COLO668 (cell line): Measurements from ENCODE around the gene PDHA1.

Experiments used
- DNase-seq: peaks from one replicate; lab custom pipeline; 2025; ENCODE audit not compliant: unreplicated experiment; lab: John Stamatoyannopoulos, UW

Gene PDHA1

DNA sequence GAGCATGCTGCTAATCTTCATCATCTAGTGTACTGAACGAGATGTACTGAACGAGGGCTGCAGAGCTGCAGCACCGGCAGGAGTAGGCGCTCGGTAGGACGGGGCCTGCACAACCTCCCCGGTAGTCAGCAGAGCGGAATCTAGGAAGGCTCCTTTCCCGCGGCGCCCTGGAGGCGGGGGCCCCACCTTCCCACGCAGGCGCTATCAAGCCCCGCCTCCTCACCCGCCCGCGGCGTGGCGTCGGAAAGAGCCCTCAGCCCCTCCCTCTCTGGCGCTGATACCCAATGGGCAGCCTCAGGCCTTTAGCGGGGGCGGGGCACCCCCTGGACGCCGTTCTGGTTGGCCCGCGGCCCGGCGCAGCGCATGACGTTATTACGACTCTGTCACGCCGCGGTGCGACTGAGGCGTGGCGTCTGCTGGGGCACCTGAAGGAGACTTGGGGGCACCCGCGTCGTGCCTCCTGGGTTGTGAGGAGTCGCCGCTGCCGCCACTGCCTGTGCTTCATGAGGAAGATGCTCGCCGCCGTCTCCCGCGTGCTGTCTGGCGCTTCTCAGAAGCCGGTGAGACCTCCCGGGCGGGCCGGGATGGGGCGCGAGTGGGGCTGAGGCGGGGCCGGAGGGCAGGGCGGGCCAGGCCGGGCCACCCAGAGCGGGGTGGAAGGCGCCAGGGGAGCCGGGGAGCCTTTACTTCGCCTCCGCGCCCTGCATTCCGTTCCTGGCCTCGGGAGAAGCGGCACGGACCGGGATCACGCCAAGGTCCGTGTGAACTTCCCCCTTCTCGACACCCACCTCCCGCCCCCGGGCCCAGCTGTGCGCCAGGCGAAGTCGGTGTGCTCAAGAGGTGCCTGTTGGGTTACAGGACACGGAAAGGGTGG, at the start of gene PDHA1:
Gene PDHA1, plus strand, starts transcription at position 393 of the 874 bp plus-strand sequence. Its CDS starts 111 bp downstream, at position 504.
- DNase-seq: peak; percentile 96

DNA sequence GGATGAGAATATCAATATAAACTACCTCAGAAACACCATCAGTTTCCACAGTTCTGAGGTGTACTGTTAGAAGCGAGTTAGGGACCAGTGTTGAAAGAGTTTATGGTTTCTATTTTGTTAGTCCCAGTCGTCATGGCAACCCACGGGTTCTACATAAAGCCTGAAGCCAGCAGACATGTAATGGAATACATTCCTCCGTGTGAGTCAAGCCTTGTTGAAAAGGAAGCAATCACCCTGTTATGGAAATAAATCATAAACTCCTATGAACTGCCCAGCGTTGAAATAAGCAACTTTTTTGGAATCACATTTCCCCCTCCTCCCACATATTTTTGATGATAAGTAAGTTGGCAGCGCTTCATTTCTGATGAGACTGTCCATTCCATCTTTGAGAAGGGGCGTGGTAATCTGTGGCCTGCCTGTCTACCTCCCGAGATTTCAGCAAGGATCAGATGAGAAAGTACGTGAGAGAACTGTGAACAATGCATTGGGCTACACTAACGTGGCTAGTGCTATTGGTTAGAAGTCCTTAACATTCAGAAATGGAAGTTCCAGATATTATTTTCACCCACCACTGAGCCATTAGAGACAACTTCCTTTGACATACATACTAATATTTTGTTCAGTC, 40.4 kb upstream of the PDHA1 start:
- no peak for DNase-seq

DNA sequence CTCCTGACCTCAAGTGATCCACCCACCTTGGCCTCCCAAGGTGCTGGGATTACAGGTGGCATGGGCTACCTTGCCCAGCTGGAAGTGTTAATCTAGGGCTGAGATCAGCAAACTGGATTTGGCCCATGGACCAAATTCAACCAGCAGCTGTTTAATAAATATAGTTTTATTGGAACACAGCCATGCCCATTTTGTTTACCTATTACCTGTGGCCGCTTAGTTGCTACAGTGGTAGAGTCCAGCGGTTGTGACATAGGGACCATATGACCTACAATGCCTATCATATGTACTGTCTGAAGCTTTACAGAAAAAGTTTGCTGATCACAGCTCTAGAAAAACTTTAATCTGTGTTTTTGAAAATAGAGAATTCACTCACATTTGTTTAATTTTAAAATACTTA, 17.2 kb upstream of the PDHA1 start:
- DNase-seq: no peak

DNA sequence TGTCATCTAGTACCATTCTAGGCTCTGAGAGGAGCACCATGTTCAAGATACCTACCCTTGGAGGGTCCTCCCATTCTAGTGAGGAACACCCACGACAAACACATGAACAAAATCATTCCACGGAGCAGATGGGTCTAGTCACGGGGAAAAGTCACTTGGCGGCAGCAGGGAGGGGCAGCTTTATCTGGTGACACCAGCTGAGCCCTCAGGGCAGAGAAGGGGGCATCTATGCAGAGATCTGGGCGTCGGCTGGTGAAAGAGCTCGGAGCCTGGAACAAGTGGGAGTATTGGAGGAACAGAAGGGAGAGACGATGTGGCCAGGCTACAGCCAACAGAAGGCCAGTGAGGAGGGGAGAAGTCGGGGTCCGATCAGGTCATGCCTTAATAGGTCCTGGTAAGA, 11.9 kb upstream of the PDHA1 start:
- no peak for DNase-seq

DNA sequence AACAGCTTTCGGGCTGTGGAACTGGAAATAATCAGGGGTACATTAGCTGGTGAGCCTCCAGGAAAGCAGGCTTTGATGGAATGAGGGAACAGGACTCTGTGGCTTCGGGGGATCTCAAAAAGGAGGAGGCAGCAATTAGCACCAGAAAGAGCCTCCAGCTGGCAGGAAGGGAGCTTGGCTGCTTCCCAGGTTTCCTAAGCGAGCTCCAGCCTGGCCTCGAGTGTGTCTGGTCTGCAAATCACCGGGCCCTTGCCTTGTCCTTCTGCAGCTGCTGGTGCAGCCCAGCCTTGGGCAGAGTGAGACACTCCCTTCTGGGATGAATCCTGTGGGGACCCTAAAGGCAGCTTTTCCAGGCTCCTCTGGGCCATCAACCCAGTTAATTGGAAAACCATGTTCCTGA, 10.7 kb upstream of the PDHA1 start:
- DNase-seq: peak; percentile 1

DNA sequence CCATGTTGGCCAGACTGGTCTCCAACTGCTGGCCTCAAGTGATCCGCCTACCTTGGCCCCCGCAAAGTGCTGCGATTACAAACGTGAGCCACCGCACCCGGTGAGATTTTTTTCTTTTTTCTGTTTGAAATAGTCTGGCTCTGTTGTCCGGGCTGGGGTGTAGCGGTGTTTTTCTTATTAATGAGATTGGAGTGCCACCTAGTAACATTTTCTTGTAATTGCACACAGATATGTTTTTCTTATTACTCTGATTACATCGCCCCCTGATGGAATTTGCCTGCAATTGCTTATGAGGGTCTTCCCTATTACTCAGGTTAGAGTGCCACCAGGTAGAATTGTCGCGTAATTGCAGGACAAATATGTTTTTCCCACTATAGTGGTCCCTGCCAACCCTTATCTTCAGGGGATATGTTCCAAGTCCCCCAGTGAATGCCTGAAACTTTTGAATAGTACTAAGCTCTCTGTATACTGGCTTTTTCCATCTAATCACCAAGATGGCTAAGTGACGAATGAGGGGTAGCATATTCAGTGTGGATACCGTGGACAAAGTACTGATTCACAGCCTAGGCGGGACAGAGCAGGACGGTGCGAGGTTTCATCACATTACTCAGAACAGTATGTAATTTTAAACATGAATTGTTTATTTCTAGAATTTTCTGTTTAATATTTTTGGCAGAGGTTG, 8.6 kb upstream of the PDHA1 start:
- peak; percentile 7 for DNase-seq

DNA sequence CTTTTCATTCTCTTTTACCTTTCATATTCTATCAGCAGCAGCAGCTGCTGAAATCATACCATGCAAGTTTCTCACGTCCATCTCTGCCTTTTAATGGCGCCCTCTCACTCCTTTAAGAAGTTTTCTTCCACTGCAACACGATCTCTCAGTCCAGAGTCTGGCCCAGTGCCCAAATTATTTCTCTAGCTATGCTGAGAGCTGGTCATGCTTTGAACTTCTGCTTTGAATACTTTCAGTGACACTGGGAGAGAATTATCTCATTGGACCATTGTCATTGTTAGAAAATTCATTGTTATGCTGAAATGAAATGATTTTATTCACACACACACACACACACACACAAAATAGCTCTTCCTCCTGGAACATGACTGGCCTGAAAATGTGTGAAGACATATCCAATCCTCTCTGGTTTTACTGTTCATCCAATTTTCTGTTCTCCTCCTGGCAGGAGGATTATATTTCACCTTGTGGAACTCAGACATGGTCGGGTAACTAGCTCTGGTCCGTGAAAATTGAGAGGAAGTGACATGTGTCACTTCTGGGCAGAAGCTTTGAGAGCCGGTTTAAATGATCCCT, 1.3 kb upstream of the PDHA1 start:
- no peak for DNase-seq

DNA sequence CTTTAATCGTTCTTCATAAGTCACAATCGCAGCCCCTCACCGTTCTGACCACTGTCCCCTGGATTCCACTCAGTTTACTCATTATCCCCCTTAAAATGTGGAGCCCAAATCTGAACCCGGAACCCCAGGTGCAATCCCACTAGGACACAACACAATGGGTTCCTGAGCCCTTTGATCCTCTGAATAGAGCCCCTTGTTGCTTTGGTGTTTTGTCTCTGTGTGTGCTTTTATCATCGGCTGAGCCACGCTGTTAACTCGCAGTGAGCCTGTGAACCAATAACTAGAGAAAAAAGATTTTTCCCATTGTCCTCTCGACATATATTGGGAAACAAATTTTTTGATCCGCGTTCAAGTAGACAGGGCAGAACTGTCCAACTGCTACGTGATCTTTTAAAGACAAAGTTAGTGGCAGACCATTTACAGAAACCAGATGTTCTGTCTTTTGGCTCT, 617 bp upstream of the PDHA1 start:
- no peak for DNase-seq

DNA sequence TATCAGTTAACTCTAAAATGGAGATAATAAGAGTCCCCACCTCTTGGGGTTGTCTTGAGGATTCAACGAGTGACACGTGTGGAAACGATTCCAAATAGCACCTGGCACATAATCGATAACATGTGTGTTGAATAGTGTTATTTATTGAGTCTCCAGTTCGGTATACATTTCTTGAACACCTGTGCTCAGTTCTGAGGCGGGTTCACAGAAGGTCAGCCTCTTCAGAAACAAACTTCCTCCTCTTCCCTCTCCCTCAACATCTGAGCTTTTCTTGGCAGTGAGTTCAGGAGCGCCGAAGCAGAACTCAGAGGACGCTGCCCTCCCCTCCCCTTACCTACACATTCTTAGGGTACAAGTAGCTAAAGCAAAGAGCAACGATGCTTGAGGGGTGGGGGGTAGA, 934 bp downstream of the PDHA1 start:
- no peak for DNase-seq

DNA sequence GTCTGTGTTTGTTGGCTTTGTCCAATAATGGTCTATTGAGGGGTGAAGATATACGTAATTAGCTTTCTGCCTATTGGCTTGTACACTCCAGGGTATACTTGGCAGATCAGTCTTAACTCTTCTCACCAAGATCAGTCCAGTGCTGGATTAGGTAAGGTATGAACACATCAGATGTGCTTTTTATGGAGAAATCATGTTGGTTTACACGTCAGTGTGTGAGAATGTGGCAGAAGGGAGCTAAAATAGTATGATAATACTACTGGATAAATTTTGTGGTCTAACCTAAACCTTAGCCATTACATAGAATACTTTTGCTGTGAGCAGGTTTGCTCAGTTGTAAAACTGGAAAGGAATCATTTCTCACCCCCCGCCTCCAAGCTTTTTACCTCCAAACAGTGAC, 4.2 kb downstream of the PDHA1 start:
- no peak for DNase-seq

DNA sequence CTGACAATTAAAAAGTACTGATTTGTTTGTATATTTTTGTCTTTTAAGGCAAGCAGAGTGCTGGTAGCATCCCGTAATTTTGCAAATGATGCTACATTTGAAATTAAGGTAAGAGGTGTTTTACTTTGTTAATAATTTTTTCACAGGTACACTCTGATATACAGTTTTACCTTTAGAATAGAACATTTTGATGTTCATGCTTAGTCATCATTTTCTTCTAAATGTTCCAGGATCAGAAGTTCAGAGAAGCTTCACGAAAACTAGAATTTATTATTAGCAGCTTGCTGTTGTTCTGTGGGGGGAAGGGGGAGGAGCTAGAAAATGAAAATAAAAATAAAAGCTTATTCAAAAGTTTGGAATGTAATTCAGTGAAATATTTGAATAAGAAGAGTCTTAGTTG, 5.5 kb downstream of the PDHA1 start:
- no peak for DNase-seq

DNA sequence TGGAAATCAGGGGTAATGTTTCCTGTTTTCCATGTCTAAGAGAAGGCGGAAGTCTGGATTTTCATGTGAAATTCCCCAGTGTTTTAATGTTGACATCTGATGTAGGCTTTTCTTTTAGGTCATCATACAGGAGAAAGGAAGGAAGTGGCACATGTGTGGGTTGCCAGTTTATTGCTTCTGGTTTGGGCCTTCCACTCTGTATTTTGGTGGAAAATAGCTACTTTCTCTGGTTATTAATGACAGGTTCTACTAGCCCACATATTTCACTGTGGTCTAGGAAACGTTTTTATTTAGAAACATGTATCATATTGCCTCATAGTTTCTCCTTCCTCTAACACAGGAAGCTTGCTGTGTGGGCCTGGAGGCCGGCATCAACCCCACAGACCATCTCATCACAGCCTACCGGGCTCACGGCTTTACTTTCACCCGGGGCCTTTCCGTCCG, 7.2 kb downstream of the PDHA1 start:
- no peak for DNase-seq

DNA sequence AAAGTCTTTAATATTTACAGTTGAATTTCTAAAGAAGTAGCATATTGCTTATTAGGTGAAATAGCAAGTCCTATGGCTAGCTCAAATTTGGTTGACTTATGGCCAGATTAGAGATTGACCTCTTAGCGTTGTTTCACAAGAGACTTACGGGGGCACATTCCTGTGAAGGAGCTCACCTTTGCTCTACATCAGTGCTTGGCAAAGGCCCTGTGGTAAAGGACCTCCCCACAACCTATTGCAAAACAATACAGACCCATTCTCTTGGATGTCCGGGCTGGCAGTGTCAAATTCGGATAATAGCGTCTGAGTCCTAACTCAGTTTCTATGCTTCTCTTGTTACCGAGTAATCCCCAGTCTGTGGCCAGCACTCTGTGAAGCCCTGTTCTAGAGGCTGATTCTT, 10.9 kb downstream of the PDHA1 start:
- no peak for DNase-seq

DNA sequence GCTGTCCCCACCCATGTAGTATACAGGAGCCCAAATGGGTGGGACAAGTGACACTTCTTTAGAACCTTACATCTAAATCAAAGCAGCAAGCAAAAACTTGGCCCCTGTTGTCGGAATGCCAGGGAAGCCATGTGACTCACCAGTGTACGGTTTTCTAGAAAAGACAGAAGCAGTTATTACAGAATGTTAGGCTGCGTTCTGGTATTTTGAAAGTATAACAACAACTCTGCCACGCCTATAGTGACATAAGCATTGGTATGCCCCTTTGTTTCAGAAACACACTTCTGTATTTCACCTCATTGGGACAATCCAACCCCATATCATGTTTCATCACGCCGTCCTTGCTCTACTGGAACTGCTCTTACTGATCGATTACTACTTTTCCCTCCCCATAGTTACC, 14.8 kb downstream of the PDHA1 start:
- no peak for DNase-seq

DNA sequence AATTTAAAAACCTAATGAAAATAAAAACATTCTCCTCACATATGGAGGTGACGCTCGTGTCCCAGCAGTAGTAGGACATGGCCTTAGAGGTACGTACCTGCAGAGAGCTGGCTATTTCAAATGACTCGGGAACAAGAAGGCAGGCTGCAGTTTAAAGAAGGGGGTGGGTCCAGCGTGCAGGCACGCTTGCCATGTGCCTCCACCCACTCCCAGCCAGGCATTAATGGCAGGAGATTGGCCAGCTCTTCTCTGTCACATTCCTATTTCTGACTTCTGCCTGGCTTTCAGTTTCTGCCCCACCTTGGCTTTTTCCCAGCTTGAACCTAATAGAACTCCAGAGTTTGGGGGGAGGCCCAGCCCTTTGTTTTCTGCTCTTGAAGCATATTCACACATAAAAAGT, 17.2 kb downstream of the PDHA1 start:
- DNase-seq: no peak

DNA sequence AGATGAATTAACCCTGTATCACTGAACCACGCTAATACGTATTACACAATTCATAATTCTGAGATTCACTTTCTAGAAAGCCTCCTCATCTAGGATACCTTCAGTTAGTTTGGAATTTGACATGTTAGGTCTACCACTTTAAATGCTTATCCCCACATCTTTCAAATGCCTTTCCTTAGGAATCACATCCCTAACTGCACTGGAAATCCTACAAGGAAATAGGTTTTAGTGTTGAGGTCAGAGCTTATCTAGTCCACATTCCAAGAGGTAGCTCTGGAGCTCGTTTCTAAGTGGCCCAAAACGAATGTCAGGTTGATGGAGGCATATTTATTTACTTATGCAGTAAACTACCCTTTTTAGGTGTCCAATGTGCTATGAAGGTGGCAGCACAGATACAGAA, 18.0 kb downstream of the PDHA1 start:
- DNase-seq: no peak

DNA sequence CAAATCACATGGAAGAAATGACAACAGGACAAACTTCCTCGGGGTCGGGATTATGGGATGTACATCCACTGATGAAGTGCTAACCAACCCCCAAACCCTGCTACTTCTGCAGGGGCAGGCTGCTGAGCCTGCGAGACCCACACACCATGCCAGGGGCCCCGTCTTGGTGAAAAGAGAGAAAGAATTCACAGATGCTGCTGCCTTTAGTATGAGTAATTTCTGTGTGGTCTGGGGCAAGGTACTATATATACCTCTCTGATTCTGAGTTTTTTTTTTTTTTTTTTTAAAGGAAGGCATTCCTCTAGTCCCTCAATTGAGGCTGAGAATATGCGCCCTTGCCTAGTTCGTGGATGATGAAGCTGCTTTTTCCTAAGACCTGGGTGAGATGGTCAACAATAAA, 24.8 kb downstream of the PDHA1 start:
- DNase-seq: no peak

DNA sequence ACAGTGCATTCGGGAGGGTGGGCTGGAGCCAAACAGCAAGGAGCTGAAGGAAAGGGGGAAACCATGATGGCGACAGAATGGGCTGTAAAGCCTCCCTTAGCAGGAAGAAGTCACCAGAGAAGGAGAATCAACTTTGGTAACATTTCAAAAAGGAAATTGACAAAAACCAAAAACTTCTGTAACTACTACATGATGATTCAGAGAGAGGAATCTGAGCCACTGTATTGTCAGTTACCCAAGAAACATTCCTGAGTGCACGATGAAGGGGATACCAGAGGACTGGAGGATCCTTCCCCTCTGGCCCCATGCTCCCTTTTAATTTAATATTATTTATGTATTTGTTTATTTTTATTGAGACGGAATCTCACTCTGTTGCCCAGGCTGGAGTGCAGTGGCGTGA, 26.3 kb downstream of the PDHA1 start:
- DNase-seq: no peak

DNA sequence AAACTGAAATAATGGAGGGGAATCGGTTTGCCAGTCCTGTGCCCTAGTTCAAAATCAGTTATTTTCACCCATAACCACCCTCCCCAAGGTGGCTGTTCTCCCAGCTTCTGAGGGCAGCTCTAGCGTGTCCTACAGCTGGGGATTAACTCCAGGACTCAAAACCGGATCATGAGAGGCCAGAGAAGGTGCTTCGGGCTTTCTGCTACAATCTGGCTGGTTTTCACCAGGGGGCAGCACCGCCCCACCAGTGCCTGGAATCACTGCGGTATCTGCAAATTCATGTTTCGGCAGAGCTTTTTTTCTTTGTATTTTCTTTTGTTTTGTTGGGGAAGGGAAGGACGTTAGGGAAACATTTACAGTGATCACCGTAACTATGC, 28.4 kb downstream of the PDHA1 start:
- peak; percentile 34 for DNase-seq

DNA sequence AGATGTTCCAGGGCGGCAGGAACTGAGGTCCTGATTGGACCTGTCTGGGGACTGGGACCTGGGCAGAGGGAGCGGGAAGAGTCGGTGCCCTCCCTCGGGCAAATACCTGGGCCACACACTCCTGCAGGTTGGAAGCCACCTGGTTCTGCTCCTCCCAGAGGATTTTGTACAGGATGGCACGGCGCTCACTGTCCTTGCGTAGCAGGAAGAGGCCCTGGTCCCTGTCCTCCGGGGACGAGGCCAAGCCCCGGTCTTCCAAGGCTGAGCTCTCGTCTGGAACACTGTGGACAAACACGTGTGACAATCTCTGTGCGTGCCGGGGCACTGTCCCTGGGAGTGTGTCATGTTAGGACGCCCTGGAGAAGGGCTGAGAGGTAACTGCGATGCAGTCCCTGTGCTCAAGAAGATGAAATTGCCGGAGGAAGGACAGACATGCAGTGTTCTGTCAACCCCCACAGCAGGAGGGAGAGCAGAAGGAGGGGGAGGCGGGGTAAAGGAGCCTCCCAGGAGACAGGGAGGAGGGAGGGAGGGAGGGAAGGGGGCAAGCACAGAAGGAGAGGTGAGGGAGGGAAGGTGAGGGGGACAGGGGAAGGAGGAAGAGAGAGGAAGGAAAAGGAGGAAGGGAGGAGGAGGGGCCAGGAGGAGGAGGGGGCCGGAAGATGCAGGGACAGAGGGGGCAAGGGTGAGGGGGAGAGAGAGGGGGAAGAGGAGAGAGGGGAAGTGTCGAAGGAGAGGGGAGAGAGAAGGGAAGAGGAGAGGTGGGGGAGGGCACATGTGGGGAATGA, 29.0 kb downstream of the PDHA1 start:
- peak; percentile 6 for DNase-seq

DNA sequence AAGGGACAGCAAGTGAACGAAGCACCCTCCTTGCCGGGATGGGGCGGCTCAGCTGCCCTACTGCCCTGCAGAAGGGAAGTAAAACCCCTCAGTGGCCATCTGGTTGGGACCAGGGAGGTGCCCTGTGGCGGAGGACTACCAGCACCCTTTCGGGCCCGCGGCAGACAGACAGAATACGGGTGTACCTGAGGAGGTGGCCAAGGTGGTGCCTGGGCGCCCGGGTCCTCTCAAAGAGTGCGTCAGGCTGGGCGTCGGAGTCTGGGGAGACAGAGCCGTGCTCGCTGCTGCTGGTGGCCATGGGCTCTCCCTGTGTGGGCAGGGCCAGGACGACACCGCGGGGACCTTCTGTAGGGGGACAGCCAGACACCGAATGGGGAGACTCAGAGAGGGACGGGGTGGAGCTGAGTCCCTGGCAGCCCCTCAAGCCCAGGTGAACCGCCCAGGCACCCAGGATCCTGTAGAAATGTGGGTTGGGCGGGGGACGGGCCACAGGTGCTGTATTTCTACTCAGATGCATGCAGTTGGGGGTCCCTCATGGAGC, 29.7 kb downstream of the PDHA1 start:
- no peak for DNase-seq
